Immature natural killer cell (primary cell): ENCODE data around the gene FXYD5. TPM values are rescaled to one million over a fixed set of nuclear protein-coding genes. Genes with fewer than 3 reads are reported as not detected.

Experiments
- DNase-seq, 3 donors: peaks; one replicate each; pipeline ENCODE4 v3.0.0; 2022; ENCODE audit warnings: mixed read lengths in 1 of 3
- H3K27ac Mint-ChIP-seq, 6 donors: one replicate each; pipeline ENCODE4 v1.8.0; 2020; ENCODE audit warnings: mixed read lengths in 6 of 6, mild to moderate bottlenecking in 5 of 6, inconsistent platforms in 4 of 6, moderate library complexity in 3 of 6
- H3K27me3 Mint-ChIP-seq, 3 donors: one replicate each; pipeline ENCODE4 v1.8.0; 2020 to 2021; ENCODE audit warnings: low read depth in 3 of 3, mild to moderate bottlenecking in 3 of 3, mixed read lengths in 3 of 3, moderate library complexity in 3 of 3, inconsistent platforms in 1 of 3
- H3K36me3 Mint-ChIP-seq, 3 donors: one replicate each; pipeline ENCODE4 v1.8.0; 2020; ENCODE audit warnings: mixed read lengths in 3 of 3, inconsistent platforms in 2 of 3, mild to moderate bottlenecking in 2 of 3
- H3K4me1 Mint-ChIP-seq, 2 donors: one replicate each; pipeline ENCODE4 v1.8.0; 2020; ENCODE audit warnings: inconsistent platforms in 2 of 2, mild to moderate bottlenecking in 2 of 2, mixed read lengths in 2 of 2, moderate library complexity in 1 of 2
- H3K4me3 Mint-ChIP-seq, 5 donors: one replicate each; pipeline ENCODE4 v1.8.0; 2020; ENCODE audit warnings: mild to moderate bottlenecking in 5 of 5, mixed read lengths in 5 of 5, inconsistent platforms in 3 of 5, moderate library complexity in 3 of 5
- H3K9me3 Mint-ChIP-seq, 6 donors: one replicate each; pipeline ENCODE4 v1.8.0; 2020; ENCODE audit warnings: mild to moderate bottlenecking in 6 of 6, mixed read lengths in 6 of 6, inconsistent platforms in 4 of 6, moderate library complexity in 3 of 6
- polyA plus RNA-seq, 3 donors: library from polyadenylated mRNA; unstranded; fragments of 300-500 nt; fragmentation: Illumina TruSeq; gene quantifications; one replicate each; pipeline ENCODE4 v1.2.3, GENCODE V29; 2021

Gene FXYD5
- polyA plus RNA-seq, 3 donors from 2014 or later = 262 to 427 (median 346) TPM

DNA sequence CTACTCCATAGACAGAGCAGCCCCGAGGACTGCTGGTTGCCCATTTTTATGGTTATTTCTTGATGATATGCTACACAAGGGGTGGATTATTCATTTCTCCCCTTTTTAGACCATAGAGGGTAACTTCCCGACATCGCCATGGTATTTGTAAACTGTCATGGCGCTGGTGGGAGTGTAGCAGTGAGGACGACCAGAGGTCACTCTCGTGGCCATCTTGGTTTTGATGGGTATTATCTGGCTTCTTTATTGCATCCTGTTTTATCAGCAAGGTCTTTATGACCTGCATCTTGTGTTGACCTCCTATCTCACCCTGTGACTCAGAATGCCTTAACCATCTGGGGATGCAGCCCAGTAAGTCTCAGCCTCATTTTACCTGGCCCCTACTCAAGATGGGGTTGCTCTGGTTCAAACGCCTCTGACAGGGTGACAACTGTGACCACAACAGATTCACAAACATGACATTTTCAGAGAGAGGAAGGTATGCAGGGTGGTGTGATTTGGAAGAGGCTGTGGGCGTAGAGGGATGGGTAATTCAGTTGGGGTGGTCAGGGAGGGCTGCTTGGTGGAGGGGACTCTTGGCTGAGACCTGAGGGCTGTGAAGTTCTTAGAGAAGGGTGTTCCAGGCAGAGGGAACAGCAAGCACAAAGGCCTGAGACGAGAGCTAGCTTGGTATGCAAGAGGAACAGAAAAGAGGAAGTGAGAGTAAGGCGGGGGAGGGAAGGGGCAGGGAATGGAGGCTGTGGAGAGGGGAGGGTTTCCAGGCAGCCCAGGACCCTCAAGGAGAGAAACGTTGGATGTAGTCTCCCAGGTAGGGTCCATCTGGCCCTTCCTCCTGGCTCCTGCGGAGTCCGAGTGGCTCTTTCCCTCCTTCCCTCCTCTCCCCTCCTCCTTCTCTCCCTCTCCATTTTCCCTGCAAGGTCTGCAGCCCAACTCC lies 50.5 kb downstream of the FXYD5 start:
- Mint-ChIP-seq H3K27ac (peak overlapping the region; percentile 63 to 95 (median 92)), H3K4me1 (peaks cover 64 to 72% of the 10 kb centered on the region in 2 donors), H3K27me3 (no peaks in the 10 kb centered on the region), H3K9me3 (peaks cover 0 to 4% (median 0%) of the 10 kb centered on the region in 6 donors), H3K4me3 (peak overlapping the region in 4 of 5 donors; percentile 51 to 62 (median 56)), H3K36me3 (no peaks in the 10 kb centered on the region)
- no peak for DNase-seq

GRCh38 chr19:35205733-35206323 lies 51.3 kb downstream of the FXYD5 start:
- peaks cover 0 to 4% (median 0%) of the 10 kb centered on the region in 6 donors for H3K9me3 Mint-ChIP-seq
- no peaks in the 10 kb centered on the region for H3K36me3 Mint-ChIP-seq
- H3K4me3 Mint-ChIP-seq = peak overlapping the region; percentile 22 to 53 (median 30)
- peaks cover 69 to 77% of the 10 kb centered on the region in 2 donors for H3K4me1 Mint-ChIP-seq
- peak overlapping the region; percentile 63 to 93 (median 92) for H3K27ac Mint-ChIP-seq
- H3K27me3 Mint-ChIP-seq = peaks cover 1 to 2% (median 2%) of the 10 kb centered on the region in 3 donors
- DNase-seq = no peak

- DNase-seq = peak; percentile 39 to 53 (median 49)
- H3K4me3 Mint-ChIP-seq = peak overlapping the region in 4 of 5 donors; percentile 22 to 53 (median 28)
- peak overlapping the region; percentile 63 to 93 (median 92) for H3K27ac Mint-ChIP-seq
- no peaks in the 10 kb centered on the region for H3K36me3 Mint-ChIP-seq
- peaks cover 0 to 4% (median 0%) of the 10 kb centered on the region in 6 donors for H3K9me3 Mint-ChIP-seq
- H3K4me1 Mint-ChIP-seq = peaks cover 73 to 83% of the 10 kb centered on the region in 2 donors
- peaks cover 5 to 7% (median 6%) of the 10 kb centered on the region in 3 donors for H3K27me3 Mint-ChIP-seq
Measured at GRCh38 chr19:35206379-35206778, 51.8 kb downstream of the FXYD5 start.

GRCh38 chr19:35206855-35207254 lies 52.3 kb downstream of the FXYD5 start:
- Mint-ChIP-seq H3K36me3 (no peaks in the 10 kb centered on the region), H3K4me3 (peak overlapping the region in 3 of 5 donors; percentile 22 to 53 (median 47)), H3K9me3 (peaks cover 0 to 4% (median 0%) of the 10 kb centered on the region in 6 donors), H3K27ac (peak overlapping the region; percentile 63 to 93 (median 92)), H3K4me1 (peaks cover 78 to 88% of the 10 kb centered on the region in 2 donors), H3K27me3 (peaks cover 10 to 12% (median 11%) of the 10 kb centered on the region in 3 donors)
- no peak for DNase-seq

- H3K9me3 Mint-ChIP-seq = peaks cover 0 to 4% (median 0%) of the 10 kb centered on the region in 6 donors
- peak overlapping the region in 2 of 5 donors; percentile 38 to 40 for H3K4me3 Mint-ChIP-seq
- H3K36me3 Mint-ChIP-seq = no peaks in the 10 kb centered on the region
- peak overlapping the region; percentile 70 to 93 (median 88) for H3K27ac Mint-ChIP-seq
- no peak for DNase-seq
- peaks cover 84 to 93% of the 10 kb centered on the region in 2 donors for H3K4me1 Mint-ChIP-seq
- H3K27me3 Mint-ChIP-seq = peaks cover 15 to 17% (median 17%) of the 10 kb centered on the region in 3 donors
Measured at GRCh38 chr19:35207391-35207871, 52.9 kb downstream of the FXYD5 start.

DNA sequence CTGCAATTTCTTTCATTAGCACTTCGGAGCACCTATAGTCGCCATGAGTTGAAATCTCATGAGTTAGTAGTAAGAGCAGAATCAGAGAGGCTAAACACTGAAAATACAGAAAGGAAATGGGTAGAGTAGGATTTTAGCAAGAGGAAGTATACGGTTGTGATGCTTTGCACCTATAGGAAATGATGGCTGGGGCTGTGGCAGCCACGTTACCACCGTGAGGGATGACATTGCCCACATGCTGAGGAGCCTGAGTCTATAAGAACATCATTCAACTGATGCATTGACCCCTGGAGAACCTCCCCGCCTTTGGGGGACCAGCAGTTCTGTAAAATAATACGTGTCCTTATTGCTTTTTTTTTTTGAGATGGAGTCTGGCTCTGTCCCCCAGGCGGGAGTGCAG lies 53.6 kb downstream of the FXYD5 start:
- DNase-seq = no peak
- H3K36me3 Mint-ChIP-seq = no peaks in the 10 kb centered on the region
- peak overlapping the region in 4 of 5 donors; percentile 3 to 63 (median 39) for H3K4me3 Mint-ChIP-seq
- H3K27ac Mint-ChIP-seq = peak overlapping the region; percentile 70 to 93 (median 88)
- peaks cover 86 to 94% of the 10 kb centered on the region in 2 donors for H3K4me1 Mint-ChIP-seq
- peaks cover 16 to 22% (median 18%) of the 10 kb centered on the region in 3 donors for H3K27me3 Mint-ChIP-seq
- H3K9me3 Mint-ChIP-seq = peaks cover 0 to 4% (median 0%) of the 10 kb centered on the region in 6 donors

DNA sequence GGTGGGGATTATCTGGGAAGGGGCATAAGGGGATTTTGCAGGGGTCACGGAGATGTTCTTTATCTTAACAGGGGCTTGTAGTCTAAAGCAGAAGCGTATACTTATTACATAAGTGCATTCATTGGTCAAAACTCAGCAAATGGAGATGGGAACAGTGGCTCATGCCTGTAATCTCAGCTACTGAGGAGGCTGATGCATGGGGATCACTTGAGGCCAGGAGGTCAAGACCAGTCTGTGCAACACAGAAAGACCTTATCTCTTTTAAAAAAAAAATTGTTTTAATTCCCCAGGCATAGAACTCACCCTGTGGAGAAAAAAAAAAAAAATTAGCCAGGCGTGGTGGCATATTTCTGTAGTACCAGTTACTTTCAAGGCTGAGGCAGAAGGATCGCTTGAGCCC lies 55.1 kb downstream of the FXYD5 start:
- Mint-ChIP-seq H3K4me3 (peak overlapping the region in 1 of 5 donors; percentile 36), H3K27me3 (peaks cover 16 to 27% (median 22%) of the 10 kb centered on the region in 3 donors), H3K36me3 (no peaks in the 10 kb centered on the region), H3K27ac (peak overlapping the region; percentile 73 to 100 (median 89)), H3K4me1 (peaks cover 86 to 94% of the 10 kb centered on the region in 2 donors), H3K9me3 (peaks cover 0 to 4% (median 0%) of the 10 kb centered on the region in 6 donors)
- DNase-seq = no peak

DNA sequence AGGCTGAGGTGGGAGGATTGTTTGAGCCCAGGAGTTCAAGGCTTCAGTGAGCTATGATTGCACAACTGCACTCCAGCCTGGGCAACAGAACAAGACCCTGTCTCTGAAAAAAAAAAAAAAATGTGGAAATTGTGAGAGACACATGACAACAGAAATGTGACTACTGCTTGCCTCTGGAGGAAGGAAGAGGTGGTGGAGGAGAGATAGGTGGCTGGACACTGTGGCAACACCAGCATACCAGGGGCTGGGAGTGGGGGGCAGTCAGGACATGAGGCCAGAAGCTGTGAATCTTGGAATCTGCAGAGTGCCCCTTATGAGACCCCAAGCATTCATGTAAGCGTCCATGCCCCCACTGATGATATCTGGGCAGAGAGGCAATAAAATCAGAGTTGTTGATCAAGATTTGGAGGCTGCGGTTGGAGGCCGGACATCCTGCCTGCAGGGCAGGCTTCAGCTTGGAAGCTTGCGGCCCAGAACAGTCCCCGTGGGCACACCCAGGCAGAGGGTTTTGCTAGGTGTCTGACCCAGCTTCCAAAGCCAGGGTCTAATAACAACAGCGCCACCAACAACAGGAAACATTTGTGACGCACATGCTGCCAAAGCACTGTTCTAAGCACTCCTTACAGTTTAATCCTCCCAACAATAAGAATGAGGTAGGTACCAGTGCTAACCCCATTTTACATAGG lies 57.2 kb downstream of the FXYD5 start:
- Mint-ChIP-seq H3K27me3 (peaks cover 16 to 28% (median 22%) of the 10 kb centered on the region in 3 donors), H3K4me1 (peaks cover 83 to 92% of the 10 kb centered on the region in 2 donors), H3K9me3 (peaks cover 0 to 4% (median 0%) of the 10 kb centered on the region in 6 donors), H3K27ac (peak overlapping the region; percentile 97 to 100 (median 99)), H3K4me3 (peak overlapping the region; percentile 75 to 89 (median 85)), H3K36me3 (no peaks in the 10 kb centered on the region)
- DNase-seq = peak; percentile 94 to 96 (median 96)

DNA sequence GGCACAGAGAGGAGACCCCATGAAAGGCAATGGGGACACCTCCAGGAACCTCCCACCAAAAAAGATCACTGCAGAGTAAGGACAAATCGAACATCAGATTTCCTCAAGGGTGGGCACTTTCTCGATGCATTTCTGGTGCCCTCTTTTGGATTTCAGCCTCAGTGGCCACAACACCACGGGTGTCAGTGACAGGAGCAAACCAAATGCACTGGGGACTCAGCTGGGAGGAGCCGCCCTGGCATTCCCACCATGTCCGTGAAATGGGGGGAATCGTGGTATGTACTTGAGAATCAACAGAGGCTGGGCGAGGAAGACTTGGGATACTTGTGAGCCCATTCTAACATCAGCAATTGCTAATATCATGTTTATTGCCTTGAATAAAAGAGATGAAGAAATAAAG lies 57.7 kb downstream of the FXYD5 start:
- H3K9me3 Mint-ChIP-seq = peaks cover 0 to 4% (median 0%) of the 10 kb centered on the region in 6 donors
- peak overlapping the region; percentile 97 to 100 (median 99) for H3K27ac Mint-ChIP-seq
- DNase-seq = no peak
- no peaks in the 10 kb centered on the region for H3K36me3 Mint-ChIP-seq
- H3K4me3 Mint-ChIP-seq = peak overlapping the region; percentile 75 to 89 (median 85)
- peaks cover 79 to 90% of the 10 kb centered on the region in 2 donors for H3K4me1 Mint-ChIP-seq
- H3K27me3 Mint-ChIP-seq = peaks cover 16 to 28% (median 22%) of the 10 kb centered on the region in 3 donors

GRCh38 chr19:35213663-35214632 lies 59.4 kb downstream of the FXYD5 start:
- H3K9me3 Mint-ChIP-seq = no peaks in the 10 kb centered on the region
- H3K36me3 Mint-ChIP-seq = no peaks in the 10 kb centered on the region
- peak; percentile 93 to 95 (median 94) for DNase-seq
- H3K4me1 Mint-ChIP-seq = peaks cover 65 to 76% of the 10 kb centered on the region in 2 donors
- peak overlapping the region; percentile 97 to 100 (median 99) for H3K27ac Mint-ChIP-seq
- peak overlapping the region; percentile 68 to 86 (median 76) for H3K4me3 Mint-ChIP-seq
- peaks cover 16 to 28% (median 22%) of the 10 kb centered on the region in 3 donors for H3K27me3 Mint-ChIP-seq

GRCh38 chr19:35214766-35215422 lies 60.4 kb downstream of the FXYD5 start:
- no peaks in the 10 kb centered on the region for H3K9me3 Mint-ChIP-seq
- DNase-seq = no peak
- H3K27ac Mint-ChIP-seq = peak overlapping the region; percentile 97 to 100 (median 99)
- peak overlapping the region in 2 of 5 donors; percentile 36 to 84 for H3K4me3 Mint-ChIP-seq
- no peaks in the 10 kb centered on the region for H3K36me3 Mint-ChIP-seq
- H3K27me3 Mint-ChIP-seq = peaks cover 18 to 28% (median 24%) of the 10 kb centered on the region in 3 donors
- peaks cover 57 to 67% of the 10 kb centered on the region in 2 donors for H3K4me1 Mint-ChIP-seq
